ENCODE data around the gene RNF103. TPM values are rescaled to one million over a fixed set of nuclear protein-coding genes. Genes with fewer than 3 reads are reported as not detected.
A peak's percentile ranks its signal among the peaks of the same experiment; 100 is the strongest.

RNF103 gene
- total and polyA plus RNA-seq, 2 donors from 2014 or later, result 12.5 to 29.9 TPM

DNA sequence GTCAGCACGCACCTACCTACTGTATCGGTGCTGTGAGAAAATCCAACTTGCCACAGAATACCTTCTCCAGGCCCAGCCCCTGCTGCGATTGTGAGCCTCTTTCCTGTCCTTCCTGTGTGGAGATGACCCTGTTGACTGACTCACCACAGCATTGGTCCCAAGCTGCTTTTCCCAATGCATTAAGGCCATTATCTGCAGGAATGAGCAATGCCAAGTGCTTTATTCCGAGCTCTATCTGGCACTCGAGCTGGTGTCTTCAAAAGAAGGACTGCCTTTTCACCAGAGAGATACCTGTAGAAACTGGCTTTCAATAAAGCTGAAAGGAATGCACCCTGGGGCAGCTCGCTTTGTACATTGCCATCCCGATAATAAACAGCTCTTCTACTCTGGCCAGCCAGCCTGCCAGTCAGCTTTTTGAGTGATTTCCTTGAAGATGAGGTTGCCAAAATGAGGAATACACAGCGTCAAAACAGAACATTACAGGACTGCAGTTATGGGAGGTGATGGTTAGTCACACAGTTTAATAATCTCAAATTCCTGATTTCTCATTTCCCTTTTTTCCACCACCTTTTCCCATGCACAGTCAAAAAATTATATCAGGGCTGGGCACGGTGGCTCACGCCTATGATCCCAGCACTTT lies 8.3 kb upstream of the RNF103 start:
- Histone ChIP-seq H3K4me1 (ENCODE audit: control insufficient read depth in 2 of 3, insufficient read depth in 2 of 3, low read depth in 1 of 3, low read length in 3 of 3) (no peaks in the 10 kb centered on the region), H3K27ac (ENCODE audit: low read depth in 2 of 2, low read length in 2 of 2) (no peak overlapping the region), H3K9ac (ENCODE audit: low read length in 3 of 3) (no peak overlapping the region), H3K27me3 (ENCODE audit: control insufficient read depth, insufficient read depth, low read length) (no peaks in the 10 kb centered on the region), H3K4me3 (ENCODE audit: low read length in 3 of 3) (no peak overlapping the region), H3K36me3 (ENCODE audit: control insufficient read depth in 2 of 3, insufficient read depth in 3 of 3, low read length in 3 of 3) (no peaks in the 10 kb centered on the region), H3K9me3 (ENCODE audit: control insufficient read depth in 2 of 3, insufficient read depth in 1 of 3, low read length in 3 of 3) (no peaks in the 10 kb centered on the region)
- TF ChIP-seq, protein P1, sequence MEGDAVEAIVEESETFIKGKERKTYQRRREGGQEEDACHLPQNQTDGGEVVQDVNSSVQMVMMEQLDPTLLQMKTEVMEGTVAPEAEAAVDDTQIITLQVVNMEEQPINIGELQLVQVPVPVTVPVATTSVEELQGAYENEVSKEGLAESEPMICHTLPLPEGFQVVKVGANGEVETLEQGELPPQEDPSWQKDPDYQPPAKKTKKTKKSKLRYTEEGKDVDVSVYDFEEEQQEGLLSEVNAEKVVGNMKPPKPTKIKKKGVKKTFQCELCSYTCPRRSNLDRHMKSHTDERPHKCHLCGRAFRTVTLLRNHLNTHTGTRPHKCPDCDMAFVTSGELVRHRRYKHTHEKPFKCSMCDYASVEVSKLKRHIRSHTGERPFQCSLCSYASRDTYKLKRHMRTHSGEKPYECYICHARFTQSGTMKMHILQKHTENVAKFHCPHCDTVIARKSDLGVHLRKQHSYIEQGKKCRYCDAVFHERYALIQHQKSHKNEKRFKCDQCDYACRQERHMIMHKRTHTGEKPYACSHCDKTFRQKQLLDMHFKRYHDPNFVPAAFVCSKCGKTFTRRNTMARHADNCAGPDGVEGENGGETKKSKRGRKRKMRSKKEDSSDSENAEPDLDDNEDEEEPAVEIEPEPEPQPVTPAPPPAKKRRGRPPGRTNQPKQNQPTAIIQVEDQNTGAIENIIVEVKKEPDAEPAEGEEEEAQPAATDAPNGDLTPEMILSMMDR (IDR thresholded peaks at IDR 0.05; ENCODE audit: borderline replicate concordance, extremely low read depth, insufficient read depth), result no peak
- no peak for DNase-seq
- no peak for FAIRE-seq
- intact Hi-C loops (cut with DNase I), result no loop called here

- H3K9ac ChIP-seq (ENCODE audit: low read length in 3 of 3), result no peak overlapping the region
- intact Hi-C loops (cut with DNase I), result no loop called here
- no peak for FAIRE-seq
- no peaks in the 10 kb centered on the region for H3K9me3 ChIP-seq (ENCODE audit: control insufficient read depth in 2 of 3, insufficient read depth in 1 of 3, low read length in 3 of 3)
- no peaks in the 10 kb centered on the region for H3K27me3 ChIP-seq (ENCODE audit: control insufficient read depth, insufficient read depth, low read length)
- H3K4me3 ChIP-seq (ENCODE audit: low read length in 3 of 3), result no peak overlapping the region
- no peaks in the 10 kb centered on the region for H3K4me1 ChIP-seq (ENCODE audit: control insufficient read depth in 2 of 3, insufficient read depth in 2 of 3, low read depth in 1 of 3, low read length in 3 of 3)
- TF ChIP-seq, protein P1 (IDR thresholded peaks at IDR 0.05; ENCODE audit: borderline replicate concordance, extremely low read depth, insufficient read depth), result no peak
- DNase-seq, result peak in 1 of 5 donors; percentile 0
- H3K27ac ChIP-seq (ENCODE audit: low read depth in 2 of 2, low read length in 2 of 2), result no peak overlapping the region
- H3K36me3 ChIP-seq (ENCODE audit: control insufficient read depth in 2 of 3, insufficient read depth in 3 of 3, low read length in 3 of 3), result no peaks in the 10 kb centered on the region
Observed at GRCh38 chr2:86628091-86628522, 4.4 kb upstream of the RNF103 start.

- FAIRE-seq (no peak), DNase-seq (no peak)
- Histone ChIP-seq H3K36me3 (ENCODE audit: control insufficient read depth in 2 of 3, insufficient read depth in 3 of 3, low read length in 3 of 3) (no peaks in the 10 kb centered on the region), H3K27me3 (ENCODE audit: control insufficient read depth, insufficient read depth, low read length) (no peaks in the 10 kb centered on the region), H3K4me3 (ENCODE audit: low read length in 3 of 3) (no peak overlapping the region), H3K27ac (ENCODE audit: low read depth in 2 of 2, low read length in 2 of 2) (no peak overlapping the region), H3K4me1 (ENCODE audit: control insufficient read depth in 2 of 3, insufficient read depth in 2 of 3, low read depth in 1 of 3, low read length in 3 of 3) (no peaks in the 10 kb centered on the region), H3K9me3 (ENCODE audit: control insufficient read depth in 2 of 3, insufficient read depth in 1 of 3, low read length in 3 of 3) (no peaks in the 10 kb centered on the region), H3K9ac (ENCODE audit: low read length in 3 of 3) (no peak overlapping the region)
- TF ChIP-seq, protein P1 (IDR thresholded peaks at IDR 0.05; ENCODE audit: borderline replicate concordance, extremely low read depth, insufficient read depth), result no peak
- intact Hi-C loops (cut with DNase I), result no loop called here
Observed at GRCh38 chr2:86627550-86627949, 3.9 kb upstream of the RNF103 start.

GRCh38 chr2:86625096-86625495 lies 1.4 kb upstream of the RNF103 start:
- no peaks in the 10 kb centered on the region for H3K9me3 ChIP-seq (ENCODE audit: control insufficient read depth in 2 of 3, insufficient read depth in 1 of 3, low read length in 3 of 3)
- intact Hi-C loops (cut with DNase I), result no loop called here
- H3K9ac ChIP-seq (ENCODE audit: low read length in 3 of 3), result no peak overlapping the region
- H3K4me3 ChIP-seq (ENCODE audit: low read length in 3 of 3), result no peak overlapping the region
- H3K36me3 ChIP-seq (ENCODE audit: control insufficient read depth in 2 of 3, insufficient read depth in 3 of 3, low read length in 3 of 3), result no peaks in the 10 kb centered on the region
- H3K27ac ChIP-seq (ENCODE audit: low read depth in 2 of 2, low read length in 2 of 2), result no peak overlapping the region
- H3K4me1 ChIP-seq (ENCODE audit: control insufficient read depth in 2 of 3, insufficient read depth in 2 of 3, low read depth in 1 of 3, low read length in 3 of 3), result no peaks in the 10 kb centered on the region
- no peak for FAIRE-seq
- peak in 2 of 5 donors; percentile 0 to 18 for DNase-seq
- TF ChIP-seq, protein P1 (IDR thresholded peaks at IDR 0.05; ENCODE audit: borderline replicate concordance, extremely low read depth, insufficient read depth), result no peak
- H3K27me3 ChIP-seq (ENCODE audit: control insufficient read depth, insufficient read depth, low read length), result no peaks in the 10 kb centered on the region

All from kidney (tissue), 14 donors.